HEK293T (cell line): ENCODE measurements around the gene EYS.

Experiments
- ARNT ChIP-seq: fragments of 450-650 bp; IDR thresholded peaks from 2 replicates; pipeline ENCODE4 v1.6.1; 2017; ENCODE audit warnings: mild to moderate bottlenecking
- BHLHE40 ChIP-seq: fragments of 450-650 bp; IDR thresholded peaks from 2 replicates; pipeline ENCODE4 v1.6.1; 2016; ENCODE audit warnings: mild to moderate bottlenecking, moderate library complexity, borderline replicate concordance
- ELF4 ChIP-seq: fragments of 450-650 bp; IDR thresholded peaks from 2 replicates; pipeline ENCODE4 v1.6.1; 2017; ENCODE audit warnings: antibody characterized with exemption
- FOXA1 ChIP-seq: fragments of 450-650 bp; IDR thresholded peaks from 2 replicates; pipeline ENCODE4 v1.6.1; 2016; ENCODE audit warnings: mild to moderate bottlenecking
- FOXK2 ChIP-seq: fragments of 450-650 bp; IDR thresholded peaks from 2 replicates; pipeline ENCODE4 v1.6.1; 2016; ENCODE audit warnings: mild to moderate bottlenecking
- FOXM1 ChIP-seq: fragments of 450-650 bp; IDR thresholded peaks from 2 replicates; pipeline ENCODE4 v1.6.1; 2017; ENCODE audit warnings: mild to moderate bottlenecking, borderline replicate concordance
- LEF1 ChIP-seq: fragments of 450-650 bp; IDR thresholded peaks from 2 replicates; pipeline ENCODE4 v1.6.1; 2017; ENCODE audit warnings: mild to moderate bottlenecking, borderline replicate concordance
- SP1 ChIP-seq: fragments of 450-650 bp; IDR thresholded peaks from 2 replicates; pipeline ENCODE4 v1.6.1; 2017
- SUZ12 ChIP-seq: fragments of 450-650 bp; IDR thresholded peaks from 2 replicates; pipeline ENCODE4 v1.6.1; 2016; ENCODE audit warnings: mild to moderate bottlenecking
- TARDBP ChIP-seq: fragments of 450-650 bp; IDR thresholded peaks from 2 replicates; pipeline ENCODE4 v1.6.1; 2016
- ZNF384 ChIP-seq: fragments of 450-650 bp; IDR thresholded peaks from 2 replicates; pipeline ENCODE4 v1.6.1; 2016
- TF ChIP-seq, protein P1 (sequence below): fragments of 450-650 bp; IDR thresholded peaks from 2 replicates; pipeline ENCODE4 v1.6.1; 2016

DNA sequence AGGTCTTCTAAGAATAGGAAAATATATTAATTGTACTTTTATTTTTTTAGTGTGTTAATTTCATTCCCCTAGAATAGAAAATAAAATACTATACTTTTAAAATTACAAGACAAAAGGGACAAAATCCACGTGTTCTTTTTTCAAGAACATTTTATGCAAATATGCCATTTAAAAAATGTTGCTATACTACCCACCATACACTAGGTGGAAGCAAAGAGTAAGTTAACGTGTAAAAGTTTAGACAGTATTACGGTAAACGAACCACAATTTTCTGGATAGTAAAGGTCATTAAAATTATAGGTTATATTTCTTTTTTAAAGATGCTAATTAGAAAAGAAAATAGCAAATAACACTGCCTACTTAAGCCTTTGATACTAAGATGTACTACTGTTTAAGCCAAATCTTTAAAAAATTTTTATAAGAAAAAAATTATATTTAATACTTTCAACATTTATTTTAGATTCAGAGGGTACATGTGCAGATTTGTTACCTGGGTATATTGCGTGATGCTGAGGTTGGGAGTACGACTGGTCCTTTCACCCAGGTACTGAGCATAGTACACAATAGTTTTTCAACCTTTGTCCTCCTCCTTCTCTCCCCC, 1783.8 kb downstream of the EYS start:
- TF ChIP-seq SP1 (no peak), FOXM1 (no peak), FOXK2 (no peak), TARDBP (no peak), LEF1 (no peak), ARNT (no peak), BHLHE40 (no peak), FOXA1 (no peak), SUZ12 (no peak), ELF4 (no peak), ZNF384 (no peak)
- TF ChIP-seq, protein P1, sequence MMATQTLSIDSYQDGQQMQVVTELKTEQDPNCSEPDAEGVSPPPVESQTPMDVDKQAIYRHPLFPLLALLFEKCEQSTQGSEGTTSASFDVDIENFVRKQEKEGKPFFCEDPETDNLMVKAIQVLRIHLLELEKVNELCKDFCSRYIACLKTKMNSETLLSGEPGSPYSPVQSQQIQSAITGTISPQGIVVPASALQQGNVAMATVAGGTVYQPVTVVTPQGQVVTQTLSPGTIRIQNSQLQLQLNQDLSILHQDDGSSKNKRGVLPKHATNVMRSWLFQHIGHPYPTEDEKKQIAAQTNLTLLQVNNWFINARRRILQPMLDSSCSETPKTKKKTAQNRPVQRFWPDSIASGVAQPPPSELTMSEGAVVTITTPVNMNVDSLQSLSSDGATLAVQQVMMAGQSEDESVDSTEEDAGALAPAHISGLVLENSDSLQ, result no peak
